ENCODE results near the gene ATIC.
A peak's percentile ranks its signal among the peaks of the same experiment; 100 is the strongest.

Gene ATIC

GRCh38 chr2:215280326-215280725, 31.5 kb upstream of the ATIC start:
- H3K27me3 ChIP-seq (ENCODE audit: insufficient read depth, low read depth, severe bottlenecking) = no peaks in the 10 kb centered on the region
- DNase-seq = no peak
- no peak overlapping the region for H3K27ac ChIP-seq
- no peaks in the 10 kb centered on the region for H3K36me3 ChIP-seq
- no peaks in the 10 kb centered on the region for H3K9me3 ChIP-seq (ENCODE audit: severe bottlenecking)
- TF ChIP-seq, protein P1, sequence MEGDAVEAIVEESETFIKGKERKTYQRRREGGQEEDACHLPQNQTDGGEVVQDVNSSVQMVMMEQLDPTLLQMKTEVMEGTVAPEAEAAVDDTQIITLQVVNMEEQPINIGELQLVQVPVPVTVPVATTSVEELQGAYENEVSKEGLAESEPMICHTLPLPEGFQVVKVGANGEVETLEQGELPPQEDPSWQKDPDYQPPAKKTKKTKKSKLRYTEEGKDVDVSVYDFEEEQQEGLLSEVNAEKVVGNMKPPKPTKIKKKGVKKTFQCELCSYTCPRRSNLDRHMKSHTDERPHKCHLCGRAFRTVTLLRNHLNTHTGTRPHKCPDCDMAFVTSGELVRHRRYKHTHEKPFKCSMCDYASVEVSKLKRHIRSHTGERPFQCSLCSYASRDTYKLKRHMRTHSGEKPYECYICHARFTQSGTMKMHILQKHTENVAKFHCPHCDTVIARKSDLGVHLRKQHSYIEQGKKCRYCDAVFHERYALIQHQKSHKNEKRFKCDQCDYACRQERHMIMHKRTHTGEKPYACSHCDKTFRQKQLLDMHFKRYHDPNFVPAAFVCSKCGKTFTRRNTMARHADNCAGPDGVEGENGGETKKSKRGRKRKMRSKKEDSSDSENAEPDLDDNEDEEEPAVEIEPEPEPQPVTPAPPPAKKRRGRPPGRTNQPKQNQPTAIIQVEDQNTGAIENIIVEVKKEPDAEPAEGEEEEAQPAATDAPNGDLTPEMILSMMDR (IDR thresholded peaks at IDR 0.05; ENCODE audit: low read depth, low read length) = no peak
- no peak overlapping the region for H3K4me3 ChIP-seq (ENCODE audit: low read depth, low read length)

GRCh38 chr2:215283221-215283620, 28.6 kb upstream of the ATIC start:
- H3K9me3 ChIP-seq (ENCODE audit: severe bottlenecking) = no peaks in the 10 kb centered on the region
- TF ChIP-seq, protein P1 (IDR thresholded peaks at IDR 0.05; ENCODE audit: low read depth, low read length) = no peak
- H3K4me3 ChIP-seq (ENCODE audit: low read depth, low read length) = no peak overlapping the region
- no peak for DNase-seq
- H3K27ac ChIP-seq = no peak overlapping the region
- H3K36me3 ChIP-seq = no peaks in the 10 kb centered on the region
- no peaks in the 10 kb centered on the region for H3K27me3 ChIP-seq (ENCODE audit: insufficient read depth, low read depth, severe bottlenecking)

GRCh38 chr2:215286309-215286708, 25.6 kb upstream of the ATIC start:
- Histone ChIP-seq H3K36me3 (no peaks in the 10 kb centered on the region), H3K27ac (no peak overlapping the region), H3K27me3 (ENCODE audit: insufficient read depth, low read depth, severe bottlenecking) (no peaks in the 10 kb centered on the region), H3K4me3 (ENCODE audit: low read depth, low read length) (no peak overlapping the region), H3K9me3 (ENCODE audit: severe bottlenecking) (no peaks in the 10 kb centered on the region)
- DNase-seq = no peak
- TF ChIP-seq, protein P1 (IDR thresholded peaks at IDR 0.05; ENCODE audit: low read depth, low read length) = no peak

DNA sequence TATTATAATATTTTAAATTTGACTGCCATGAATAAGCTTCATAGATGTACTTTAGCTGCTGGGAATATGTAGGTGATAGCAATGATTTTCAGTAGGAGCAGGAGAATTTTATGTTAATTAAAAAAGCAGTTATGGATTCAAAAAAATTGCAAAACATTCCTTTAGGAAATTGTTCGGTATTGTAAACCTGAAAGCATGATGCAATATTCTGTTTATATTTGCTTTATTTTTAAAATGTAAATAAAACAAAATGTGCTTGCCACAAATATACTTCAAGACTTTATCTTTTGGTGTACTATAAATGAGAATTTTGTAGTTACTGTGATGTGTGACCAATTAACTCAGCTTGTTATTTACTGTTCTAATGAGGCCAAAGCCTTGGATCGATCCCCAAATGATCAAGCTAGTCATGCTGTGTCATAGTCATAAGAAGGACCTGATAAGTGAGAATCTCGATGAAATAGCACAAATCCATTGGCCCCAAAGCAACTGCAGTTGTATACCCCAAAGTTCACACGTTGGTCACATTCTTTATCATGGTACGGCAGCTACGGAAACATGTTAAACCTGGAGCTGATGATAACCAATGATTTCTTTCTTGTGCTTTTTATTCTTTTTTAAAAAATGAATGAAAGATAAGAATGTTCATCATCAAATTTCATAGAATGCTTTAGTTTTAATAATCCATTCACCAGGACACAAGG, 23.6 kb upstream of the ATIC start:
- H3K36me3 ChIP-seq = no peaks in the 10 kb centered on the region
- H3K27ac ChIP-seq = no peak overlapping the region

DNA sequence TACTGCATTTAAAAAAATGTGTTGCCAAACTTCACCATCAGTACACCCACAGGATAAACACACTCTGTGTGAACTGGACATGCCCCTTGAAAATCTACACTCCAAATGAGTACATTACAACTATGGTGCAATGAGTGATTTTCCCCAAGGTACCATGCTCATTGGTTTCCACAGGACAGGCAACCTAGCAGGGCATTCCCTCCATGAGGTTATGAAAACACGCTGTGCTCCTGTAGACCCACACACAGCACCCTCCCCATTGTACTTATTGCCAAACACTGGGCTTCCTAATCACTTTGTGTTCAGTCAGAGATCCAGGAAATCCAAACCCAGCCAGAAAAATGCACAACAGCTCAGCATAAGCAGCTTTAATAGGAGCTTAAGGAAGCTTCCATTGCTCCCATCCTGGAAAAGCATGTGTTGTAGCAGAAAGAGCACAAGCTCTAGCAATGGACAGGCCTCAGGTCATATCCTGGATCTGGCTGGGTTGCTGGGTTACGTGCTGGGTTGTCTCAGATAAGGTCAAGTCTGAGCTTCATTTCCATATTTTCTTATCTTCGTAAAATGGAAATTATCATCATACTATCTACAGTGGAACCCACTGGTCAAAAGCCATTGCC, 20.8 kb upstream of the ATIC start:
- no peak overlapping the region for H3K4me3 ChIP-seq (ENCODE audit: low read depth, low read length)
- H3K27me3 ChIP-seq (ENCODE audit: insufficient read depth, low read depth, severe bottlenecking) = no peaks in the 10 kb centered on the region
- TF ChIP-seq, protein P1 (IDR thresholded peaks at IDR 0.05; ENCODE audit: low read depth, low read length) = no peak
- peak; percentile 66 for DNase-seq
- no peaks in the 10 kb centered on the region for H3K36me3 ChIP-seq
- H3K27ac ChIP-seq = peak overlapping the region; percentile 15; the same call in 1 of the 2 replicates
- H3K9me3 ChIP-seq (ENCODE audit: severe bottlenecking) = no peaks in the 10 kb centered on the region

More for the DNA sequence above, 23.6 kb upstream of the ATIC start:
- H3K27me3 ChIP-seq (ENCODE audit: insufficient read depth, low read depth, severe bottlenecking) = no peaks in the 10 kb centered on the region
- H3K4me3 ChIP-seq (ENCODE audit: low read depth, low read length) = no peak overlapping the region
- TF ChIP-seq, protein P1 (IDR thresholded peaks at IDR 0.05; ENCODE audit: low read depth, low read length) = no peak
- no peak for DNase-seq
- no peaks in the 10 kb centered on the region for H3K9me3 ChIP-seq (ENCODE audit: severe bottlenecking)
